ENCODE measurements around the gene SLC25A27.

The SLC25A27 gene

GRCh38 chr6:46715141-46715540 lies 62.4 kb downstream of the SLC25A27 start:
- no peak for DNase-seq

GRCh38 chr6:46719099-46719498 lies 66.3 kb downstream of the SLC25A27 start:
- peak in 1 of 51 donors; percentile 18 for DNase-seq

GRCh38 chr6:46720401-46720800 lies 67.6 kb downstream of the SLC25A27 start:
- no peak for DNase-seq

Measured in hypothalamus (tissue), 51 donors.